ENCODE data around the gene HIPK2.

Gene HIPK2

GRCh38 chr7:139570119-139570518 lies 207.7 kb downstream of the HIPK2 start:
- TF ChIP-seq RAD21 (IDR thresholded peaks at IDR 0.05; ENCODE audit: low read depth): peak; percentile 35; the same call in 1 of the 2 replicates
- TF ChIP-seq, protein P1, sequence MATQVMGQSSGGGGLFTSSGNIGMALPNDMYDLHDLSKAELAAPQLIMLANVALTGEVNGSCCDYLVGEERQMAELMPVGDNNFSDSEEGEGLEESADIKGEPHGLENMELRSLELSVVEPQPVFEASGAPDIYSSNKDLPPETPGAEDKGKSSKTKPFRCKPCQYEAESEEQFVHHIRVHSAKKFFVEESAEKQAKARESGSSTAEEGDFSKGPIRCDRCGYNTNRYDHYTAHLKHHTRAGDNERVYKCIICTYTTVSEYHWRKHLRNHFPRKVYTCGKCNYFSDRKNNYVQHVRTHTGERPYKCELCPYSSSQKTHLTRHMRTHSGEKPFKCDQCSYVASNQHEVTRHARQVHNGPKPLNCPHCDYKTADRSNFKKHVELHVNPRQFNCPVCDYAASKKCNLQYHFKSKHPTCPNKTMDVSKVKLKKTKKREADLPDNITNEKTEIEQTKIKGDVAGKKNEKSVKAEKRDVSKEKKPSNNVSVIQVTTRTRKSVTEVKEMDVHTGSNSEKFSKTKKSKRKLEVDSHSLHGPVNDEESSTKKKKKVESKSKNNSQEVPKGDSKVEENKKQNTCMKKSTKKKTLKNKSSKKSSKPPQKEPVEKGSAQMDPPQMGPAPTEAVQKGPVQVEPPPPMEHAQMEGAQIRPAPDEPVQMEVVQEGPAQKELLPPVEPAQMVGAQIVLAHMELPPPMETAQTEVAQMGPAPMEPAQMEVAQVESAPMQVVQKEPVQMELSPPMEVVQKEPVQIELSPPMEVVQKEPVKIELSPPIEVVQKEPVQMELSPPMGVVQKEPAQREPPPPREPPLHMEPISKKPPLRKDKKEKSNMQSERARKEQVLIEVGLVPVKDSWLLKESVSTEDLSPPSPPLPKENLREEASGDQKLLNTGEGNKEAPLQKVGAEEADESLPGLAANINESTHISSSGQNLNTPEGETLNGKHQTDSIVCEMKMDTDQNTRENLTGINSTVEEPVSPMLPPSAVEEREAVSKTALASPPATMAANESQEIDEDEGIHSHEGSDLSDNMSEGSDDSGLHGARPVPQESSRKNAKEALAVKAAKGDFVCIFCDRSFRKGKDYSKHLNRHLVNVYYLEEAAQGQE (IDR thresholded peaks at IDR 0.05; ENCODE audit: low read depth): no peak
- no peak for TF ChIP-seq TEAD4 (IDR thresholded peaks at IDR 0.05)

- TF ChIP-seq CEBPB (IDR thresholded peaks at IDR 0.05): no peak
- TF ChIP-seq EGR1 (IDR thresholded peaks at IDR 0.05): no peak
- TF ChIP-seq CREB1 (IDR thresholded peaks at IDR 0.05; ENCODE audit: low read depth): no peak
- no peak for TF ChIP-seq NFIC (IDR thresholded peaks at IDR 0.05)
- TF ChIP-seq YY1 (IDR thresholded peaks at IDR 0.05; ENCODE audit: low read depth): no peak
Observed at GRCh38 chr7:139568813-139569490, 208.8 kb downstream of the HIPK2 start.

DNA sequence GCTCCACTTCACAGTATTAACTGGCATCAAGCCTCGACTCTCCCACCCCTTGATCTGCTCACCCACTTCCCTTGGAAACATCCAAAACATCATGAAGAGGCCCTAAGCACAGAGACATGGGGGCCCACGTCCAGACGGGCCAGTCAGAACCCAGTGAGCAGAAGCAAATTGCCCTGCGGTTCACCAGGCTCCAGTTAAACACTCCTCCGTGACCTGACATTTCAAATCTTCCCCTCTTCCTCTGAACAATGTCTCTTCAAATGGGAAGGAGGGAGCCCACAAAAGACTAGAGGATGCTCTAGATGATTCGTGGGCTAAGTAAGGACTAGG lies 209.5 kb downstream of the HIPK2 start:
- no peak for TF ChIP-seq CREB1 (IDR thresholded peaks at IDR 0.05; ENCODE audit: low read depth)
- no peak for TF ChIP-seq EGR1 (IDR thresholded peaks at IDR 0.05)
- no peak for TF ChIP-seq TEAD4 (IDR thresholded peaks at IDR 0.05)
- no peak for TF ChIP-seq TAF1 (IDR thresholded peaks at IDR 0.05; ENCODE audit: low read depth)
- TF ChIP-seq RAD21 (IDR thresholded peaks at IDR 0.05; ENCODE audit: low read depth): no peak
- no peak for TF ChIP-seq USF1 (IDR thresholded peaks at IDR 0.05)
- TF ChIP-seq TCF12 (IDR thresholded peaks at IDR 0.05; ENCODE audit: low read depth): no peak
- no peak for TF ChIP-seq FOXM1 (IDR thresholded peaks at IDR 0.05; ENCODE audit: borderline replicate concordance, low read depth)
- TF ChIP-seq ZBTB7A (IDR thresholded peaks at IDR 0.05; ENCODE audit: low read depth): no peak
- TF ChIP-seq EP300 (IDR thresholded peaks at IDR 0.05; ENCODE audit: borderline replicate concordance): no peak
- TF ChIP-seq NFIC (IDR thresholded peaks at IDR 0.05): no peak
- TF ChIP-seq, protein P1 (IDR thresholded peaks at IDR 0.05; ENCODE audit: low read depth): no peak
- no peak for TF ChIP-seq CEBPB (IDR thresholded peaks at IDR 0.05)
- no peak for TF ChIP-seq YY1 (IDR thresholded peaks at IDR 0.05; ENCODE audit: low read depth)

DNA sequence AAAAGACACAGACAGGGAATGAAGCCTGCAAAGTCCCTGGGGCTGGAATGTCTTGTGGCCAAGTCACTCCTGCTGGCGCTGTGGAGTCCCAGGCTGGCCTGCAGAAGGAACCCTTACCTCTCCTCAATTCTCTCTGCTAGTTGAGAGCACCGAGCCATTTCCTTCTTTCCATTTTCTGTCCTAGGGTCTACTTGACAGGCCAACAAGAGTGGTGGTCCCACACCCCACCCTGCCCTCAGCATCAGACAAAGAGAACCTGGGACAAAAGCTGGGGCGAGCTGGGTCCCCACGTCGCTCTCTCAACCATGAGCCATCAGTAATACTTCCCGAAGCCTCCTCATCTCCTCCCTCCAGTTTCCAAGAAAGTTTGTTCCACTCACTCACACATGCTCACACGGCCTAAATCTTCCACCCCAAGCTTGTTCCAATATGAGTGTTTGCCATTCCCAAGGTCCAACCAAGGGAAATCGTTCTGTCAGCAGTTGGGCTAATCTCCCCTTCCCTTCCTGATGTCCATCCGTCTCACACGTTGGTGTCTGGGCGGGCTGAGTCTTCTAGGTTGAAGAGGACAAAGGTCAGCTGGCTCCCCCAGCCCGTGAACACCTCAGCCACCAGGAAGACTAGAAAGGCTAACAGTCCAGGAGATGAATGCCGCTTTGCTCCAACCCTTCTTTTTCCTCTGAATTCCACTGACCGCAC lies 210.0 kb downstream of the HIPK2 start:
- TF ChIP-seq, protein P1 (IDR thresholded peaks at IDR 0.05; ENCODE audit: low read depth): no peak
- no peak for TF ChIP-seq CEBPB (IDR thresholded peaks at IDR 0.05)
- no peak for TF ChIP-seq NFIC (IDR thresholded peaks at IDR 0.05)
- TF ChIP-seq, protein P2, sequence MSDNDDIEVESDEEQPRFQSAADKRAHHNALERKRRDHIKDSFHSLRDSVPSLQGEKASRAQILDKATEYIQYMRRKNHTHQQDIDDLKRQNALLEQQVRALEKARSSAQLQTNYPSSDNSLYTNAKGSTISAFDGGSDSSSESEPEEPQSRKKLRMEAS (IDR thresholded peaks at IDR 0.05): no peak
- TF ChIP-seq ZBTB7A (IDR thresholded peaks at IDR 0.05; ENCODE audit: low read depth): no peak
- TF ChIP-seq EGR1 (IDR thresholded peaks at IDR 0.05): no peak
- TF ChIP-seq RAD21 (IDR thresholded peaks at IDR 0.05; ENCODE audit: low read depth): no peak
- no peak for TF ChIP-seq TCF12 (IDR thresholded peaks at IDR 0.05; ENCODE audit: low read depth)
- TF ChIP-seq FOXM1 (IDR thresholded peaks at IDR 0.05; ENCODE audit: borderline replicate concordance, low read depth): no peak
- TF ChIP-seq YY1 (IDR thresholded peaks at IDR 0.05; ENCODE audit: low read depth): no peak
- no peak for TF ChIP-seq TEAD4 (IDR thresholded peaks at IDR 0.05)
